Measurements from ENCODE around the gene MAVS. TPM values are rescaled to one million over a fixed set of nuclear protein-coding genes. Genes with fewer than 3 reads are reported as not detected.
"Not testable (repeated sequence)": the region's sequence is repeated elsewhere in the genome, so short reads cannot be mapped to it uniquely, and the experiment has no call there.

MAVS gene
- polyA plus RNA-seq, 1 of the 3 experiments (the other 2 are of a cell fraction) = 9.1 TPM

DNA sequence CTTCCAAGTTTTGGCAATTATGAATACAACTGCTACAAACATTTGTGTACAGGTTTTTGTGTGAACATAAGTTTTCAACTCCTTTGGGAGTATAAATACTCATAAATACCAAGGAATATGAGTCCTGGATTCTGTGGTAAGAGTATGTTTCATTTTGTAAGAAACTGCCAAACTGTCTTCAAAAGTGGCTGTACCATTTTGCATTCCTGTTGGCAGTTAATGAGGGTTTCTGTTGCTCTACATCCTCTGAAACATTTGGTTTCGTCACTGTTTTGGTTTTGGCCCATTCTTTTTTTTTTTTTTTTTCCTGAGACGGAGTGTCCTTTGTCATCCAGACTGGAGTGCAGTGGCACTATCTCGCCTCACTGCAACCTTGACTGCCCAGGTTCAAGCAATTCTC, 17.8 kb upstream of the MAVS start:
- Histone ChIP-seq H3K27me3 (ENCODE audit: insufficient read depth) (no peaks in the 10 kb centered on the region), H3K4me2 (no peak overlapping the region), H3K36me3 (replicated peaks in 1 of 2; ENCODE audit: control insufficient read depth in 1 of 2, insufficient read depth in 2 of 2, low read length in 1 of 2) (peaks cover 3 to 11% of the 10 kb centered on the region in 2 experiments), H4K20me1 (ENCODE audit: insufficient read depth) (no peaks in the 10 kb centered on the region), H3K27ac (ENCODE audit: low read depth in 2 of 2, low read length in 1 of 2) (no peak overlapping the region), H3K79me2 (ENCODE audit: insufficient read depth) (no peaks in the 10 kb centered on the region), H2AFZ (ENCODE audit: low read depth) (no peak overlapping the region), H3K4me1 (ENCODE audit: control insufficient read depth in 1 of 2, insufficient read depth in 2 of 2, low read depth in 1 of 2, low read length in 1 of 2) (no peaks in the 10 kb centered on the region), H3K4me3 (ENCODE audit: low read depth in 2 of 2, low read length in 1 of 2) (no peak overlapping the region), H3K9ac (no peak overlapping the region), H3K9me2 (no peaks in the 10 kb centered on the region), H3K9me3 (no peaks in the 10 kb centered on the region), H3F3A (replicated peaks; ENCODE audit: insufficient read depth) (no peaks in the 10 kb centered on the region)
- ChIA-PET POLR2A (no interaction called here), CTCF (interaction anchor here (1.2 kb wide), 1 partner anchor 8 kb away, joined by 4 read pairs; the partner anchor contains the start of gene AP5S1)
- no peak for DNase-seq
- TF ChIP-seq, protein P1, sequence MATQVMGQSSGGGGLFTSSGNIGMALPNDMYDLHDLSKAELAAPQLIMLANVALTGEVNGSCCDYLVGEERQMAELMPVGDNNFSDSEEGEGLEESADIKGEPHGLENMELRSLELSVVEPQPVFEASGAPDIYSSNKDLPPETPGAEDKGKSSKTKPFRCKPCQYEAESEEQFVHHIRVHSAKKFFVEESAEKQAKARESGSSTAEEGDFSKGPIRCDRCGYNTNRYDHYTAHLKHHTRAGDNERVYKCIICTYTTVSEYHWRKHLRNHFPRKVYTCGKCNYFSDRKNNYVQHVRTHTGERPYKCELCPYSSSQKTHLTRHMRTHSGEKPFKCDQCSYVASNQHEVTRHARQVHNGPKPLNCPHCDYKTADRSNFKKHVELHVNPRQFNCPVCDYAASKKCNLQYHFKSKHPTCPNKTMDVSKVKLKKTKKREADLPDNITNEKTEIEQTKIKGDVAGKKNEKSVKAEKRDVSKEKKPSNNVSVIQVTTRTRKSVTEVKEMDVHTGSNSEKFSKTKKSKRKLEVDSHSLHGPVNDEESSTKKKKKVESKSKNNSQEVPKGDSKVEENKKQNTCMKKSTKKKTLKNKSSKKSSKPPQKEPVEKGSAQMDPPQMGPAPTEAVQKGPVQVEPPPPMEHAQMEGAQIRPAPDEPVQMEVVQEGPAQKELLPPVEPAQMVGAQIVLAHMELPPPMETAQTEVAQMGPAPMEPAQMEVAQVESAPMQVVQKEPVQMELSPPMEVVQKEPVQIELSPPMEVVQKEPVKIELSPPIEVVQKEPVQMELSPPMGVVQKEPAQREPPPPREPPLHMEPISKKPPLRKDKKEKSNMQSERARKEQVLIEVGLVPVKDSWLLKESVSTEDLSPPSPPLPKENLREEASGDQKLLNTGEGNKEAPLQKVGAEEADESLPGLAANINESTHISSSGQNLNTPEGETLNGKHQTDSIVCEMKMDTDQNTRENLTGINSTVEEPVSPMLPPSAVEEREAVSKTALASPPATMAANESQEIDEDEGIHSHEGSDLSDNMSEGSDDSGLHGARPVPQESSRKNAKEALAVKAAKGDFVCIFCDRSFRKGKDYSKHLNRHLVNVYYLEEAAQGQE (IDR thresholded peaks at IDR 0.05; ENCODE audit: low read depth, low read length) = no peak
- TF ChIP-seq MXI1 (IDR thresholded peaks at IDR 0.05; ENCODE audit: low read depth, low read length) = no peak
- no peak for TF ChIP-seq GATA2 (CRISPR knock-in tag; IDR thresholded peaks at IDR 0.05)
- TF ChIP-seq, protein P2, sequence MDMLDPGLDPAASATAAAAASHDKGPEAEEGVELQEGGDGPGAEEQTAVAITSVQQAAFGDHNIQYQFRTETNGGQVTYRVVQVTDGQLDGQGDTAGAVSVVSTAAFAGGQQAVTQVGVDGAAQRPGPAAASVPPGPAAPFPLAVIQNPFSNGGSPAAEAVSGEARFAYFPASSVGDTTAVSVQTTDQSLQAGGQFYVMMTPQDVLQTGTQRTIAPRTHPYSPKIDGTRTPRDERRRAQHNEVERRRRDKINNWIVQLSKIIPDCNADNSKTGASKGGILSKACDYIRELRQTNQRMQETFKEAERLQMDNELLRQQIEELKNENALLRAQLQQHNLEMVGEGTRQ (IDR thresholded peaks at IDR 0.05; ENCODE audit: borderline replicate concordance, low read depth, low read length) = no peak
- no peak for TF ChIP-seq RAD21 (IDR thresholded peaks at IDR 0.05; ENCODE audit: low read length)
- TF ChIP-seq ELF1 (IDR thresholded peaks at IDR 0.05) = no peak
- TF ChIP-seq FOXM1 (IDR thresholded peaks at IDR 0.05; ENCODE audit: low read depth) = no peak
- TF ChIP-seq YY1 (IDR thresholded peaks at IDR 0.05; ENCODE audit: low read depth) = no peak
- no peak for TF ChIP-seq SIN3A (IDR thresholded peaks at IDR 0.05; ENCODE audit: borderline replicate concordance, low read depth, low read length)
- TF ChIP-seq, protein P3, sequence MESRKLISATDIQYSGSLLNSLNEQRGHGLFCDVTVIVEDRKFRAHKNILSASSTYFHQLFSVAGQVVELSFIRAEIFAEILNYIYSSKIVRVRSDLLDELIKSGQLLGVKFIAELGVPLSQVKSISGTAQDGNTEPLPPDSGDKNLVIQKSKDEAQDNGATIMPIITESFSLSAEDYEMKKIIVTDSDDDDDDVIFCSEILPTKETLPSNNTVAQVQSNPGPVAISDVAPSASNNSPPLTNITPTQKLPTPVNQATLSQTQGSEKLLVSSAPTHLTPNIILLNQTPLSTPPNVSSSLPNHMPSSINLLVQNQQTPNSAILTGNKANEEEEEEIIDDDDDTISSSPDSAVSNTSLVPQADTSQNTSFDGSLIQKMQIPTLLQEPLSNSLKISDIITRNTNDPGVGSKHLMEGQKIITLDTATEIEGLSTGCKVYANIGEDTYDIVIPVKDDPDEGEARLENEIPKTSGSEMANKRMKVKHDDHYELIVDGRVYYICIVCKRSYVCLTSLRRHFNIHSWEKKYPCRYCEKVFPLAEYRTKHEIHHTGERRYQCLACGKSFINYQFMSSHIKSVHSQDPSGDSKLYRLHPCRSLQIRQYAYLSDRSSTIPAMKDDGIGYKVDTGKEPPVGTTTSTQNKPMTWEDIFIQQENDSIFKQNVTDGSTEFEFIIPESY (IDR thresholded peaks at IDR 0.05; ENCODE audit: borderline replicate concordance, low read depth) = no peak
- no peak for TF ChIP-seq NFIC (IDR thresholded peaks at IDR 0.05; ENCODE audit: borderline replicate concordance)
- TF ChIP-seq, protein P4, sequence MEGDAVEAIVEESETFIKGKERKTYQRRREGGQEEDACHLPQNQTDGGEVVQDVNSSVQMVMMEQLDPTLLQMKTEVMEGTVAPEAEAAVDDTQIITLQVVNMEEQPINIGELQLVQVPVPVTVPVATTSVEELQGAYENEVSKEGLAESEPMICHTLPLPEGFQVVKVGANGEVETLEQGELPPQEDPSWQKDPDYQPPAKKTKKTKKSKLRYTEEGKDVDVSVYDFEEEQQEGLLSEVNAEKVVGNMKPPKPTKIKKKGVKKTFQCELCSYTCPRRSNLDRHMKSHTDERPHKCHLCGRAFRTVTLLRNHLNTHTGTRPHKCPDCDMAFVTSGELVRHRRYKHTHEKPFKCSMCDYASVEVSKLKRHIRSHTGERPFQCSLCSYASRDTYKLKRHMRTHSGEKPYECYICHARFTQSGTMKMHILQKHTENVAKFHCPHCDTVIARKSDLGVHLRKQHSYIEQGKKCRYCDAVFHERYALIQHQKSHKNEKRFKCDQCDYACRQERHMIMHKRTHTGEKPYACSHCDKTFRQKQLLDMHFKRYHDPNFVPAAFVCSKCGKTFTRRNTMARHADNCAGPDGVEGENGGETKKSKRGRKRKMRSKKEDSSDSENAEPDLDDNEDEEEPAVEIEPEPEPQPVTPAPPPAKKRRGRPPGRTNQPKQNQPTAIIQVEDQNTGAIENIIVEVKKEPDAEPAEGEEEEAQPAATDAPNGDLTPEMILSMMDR (IDR thresholded peaks at IDR 0.05) = no peak
- no peak for TF ChIP-seq RXRA (IDR thresholded peaks at IDR 0.05; ENCODE audit: borderline replicate concordance, low read depth)
- 89% methylated on average over 3 of the region's 3 CpGs for WGBS (ENCODE audit: low lambda C conversion rate)

DNA sequence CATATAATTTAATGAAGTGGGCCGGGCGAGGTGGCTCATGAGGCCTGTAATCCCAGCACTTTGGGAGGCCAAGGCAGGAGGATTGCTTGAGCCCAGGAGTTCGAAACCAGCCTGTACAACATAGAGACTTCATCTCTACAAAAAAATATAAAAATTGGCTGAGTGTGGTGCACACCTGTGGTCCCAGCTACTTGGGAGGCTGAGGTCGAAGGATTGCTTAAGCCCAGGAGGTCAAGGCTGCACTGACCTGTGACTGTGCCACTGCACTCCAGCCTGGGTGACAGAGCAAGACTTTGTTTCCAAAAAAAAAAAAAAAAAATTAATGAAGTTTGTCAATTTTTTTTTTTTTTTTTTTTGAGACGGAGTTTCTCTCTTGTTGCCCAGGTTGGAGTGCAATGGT, 16.7 kb upstream of the MAVS start:
- H3K9me2 ChIP-seq; H4K20me1 ChIP-seq (ENCODE audit: insufficient read depth); H3K27ac ChIP-seq (ENCODE audit: low read depth in 2 of 2, low read length in 1 of 2); H3K79me2 ChIP-seq (ENCODE audit: insufficient read depth); H3K4me2 ChIP-seq; H3K27me3 ChIP-seq (ENCODE audit: insufficient read depth); H3K4me1 ChIP-seq (ENCODE audit: control insufficient read depth in 1 of 2, insufficient read depth in 2 of 2, low read depth in 1 of 2, low read length in 1 of 2); H2AFZ ChIP-seq (ENCODE audit: low read depth); POLR2A ChIA-PET; H3K9ac ChIP-seq; H3K36me3 ChIP-seq (replicated peaks in 1 of 2; ENCODE audit: control insufficient read depth in 1 of 2, insufficient read depth in 2 of 2, low read length in 1 of 2); DNase-seq; H3K4me3 ChIP-seq (ENCODE audit: low read depth in 2 of 2, low read length in 1 of 2); H3F3A ChIP-seq (replicated peaks; ENCODE audit: insufficient read depth); H3K9me3 ChIP-seq: not testable (repeated sequence)
- CTCF ChIA-PET = interaction anchor here (0.6 to 1.2 kb wide), 2 partner anchors 9 to 40 kb away, joined by 3 to 4 read pairs; partner anchors contain the start of gene AP5S1
- WGBS (ENCODE audit: low lambda C conversion rate) = 95% methylated on average over 5 of the region's 5 CpGs

Measured in SK-N-SH (cell line).